ENCODE data around the gene WIPF1. TPM values are rescaled to one million over a fixed set of nuclear protein-coding genes. Genes with fewer than 3 reads are reported as not detected.

The WIPF1 gene
- polyA plus RNA-seq, 1 of the 3 experiments (the other 2 are of a cell fraction), result 56.7 TPM

GRCh38 chr2:174590928-174591648 is 6.5 kb downstream of the WIPF1 start:
- no peaks in the 10 kb centered on the region for H3K36me3 ChIP-seq (replicated peaks in 1 of 2; ENCODE audit: control insufficient read depth in 1 of 2, insufficient read depth in 2 of 2, low read length in 1 of 2)
- H3K27me3 ChIP-seq (ENCODE audit: insufficient read depth), result no peaks in the 10 kb centered on the region
- H3K9ac ChIP-seq, result no peak overlapping the region
- H3K4me2 ChIP-seq, result peak overlapping the region; percentile 35
- 42% methylated on average over 5 of the region's 5 CpGs for WGBS (ENCODE audit: low lambda C conversion rate)
- peaks cover 25% of the 10 kb centered on the region for H3F3A ChIP-seq (replicated peaks; ENCODE audit: insufficient read depth)
- H2AFZ ChIP-seq (ENCODE audit: low read depth), result no peak overlapping the region
- CTCF ChIA-PET, result interaction anchor here (0.6 to 4.2 kb wide), 6 partner anchors 13 to 141 kb away, joined by 3 to 35 read pairs (median 4); no protein-coding TSS in a partner anchor
- H4K20me1 ChIP-seq (ENCODE audit: insufficient read depth), result no peaks in the 10 kb centered on the region
- no peaks in the 10 kb centered on the region for H3K9me3 ChIP-seq
- no peak overlapping the region for H3K4me3 ChIP-seq (ENCODE audit: low read depth in 2 of 2, low read length in 1 of 2)
- POLR2A ChIA-PET, result no interaction called here
- H3K9me2 ChIP-seq, result no peaks in the 10 kb centered on the region
- peaks cover 50% of the 10 kb centered on the region for H3K79me2 ChIP-seq (ENCODE audit: insufficient read depth)
- TF ChIP-seq TEAD4 (IDR thresholded peaks at IDR 0.05; ENCODE audit: borderline replicate concordance, insufficient read depth), result peak; percentile 68
- peak; percentile 41; the same call in 1 of the 2 replicates for TF ChIP-seq FOSL2 (IDR thresholded peaks at IDR 0.05; ENCODE audit: borderline replicate concordance, low read depth)
- 0 out of 2 replicates have a peak, but pooled peaks have one; percentile 22 for TF ChIP-seq RXRA (IDR thresholded peaks at IDR 0.05; ENCODE audit: borderline replicate concordance, low read depth)
- TF ChIP-seq RCOR1 (IDR thresholded peaks at IDR 0.05; ENCODE audit: low read length), result no peak
- no peak for TF ChIP-seq EZH2phosphoT487 (IDR thresholded peaks at IDR 0.05; ENCODE audit: borderline replicate concordance, low read depth)
- no peak for TF ChIP-seq CHD2 (IDR thresholded peaks at IDR 0.05; ENCODE audit: low read length, partially characterized antibody)
- no peak for TF ChIP-seq NRF1 (IDR thresholded peaks at IDR 0.05; ENCODE audit: low read depth, low read length)
- TF ChIP-seq PBX3 (IDR thresholded peaks at IDR 0.05), result peak; percentile 60
- no peak for TF ChIP-seq SIN3A (IDR thresholded peaks at IDR 0.05; ENCODE audit: borderline replicate concordance, low read depth, low read length)
- TF ChIP-seq FOXJ3 (CRISPR knock-in tag; IDR thresholded peaks at IDR 0.05), result no peak
- peak; percentile 69; the same call in 1 of the 2 replicates for TF ChIP-seq NFIC (IDR thresholded peaks at IDR 0.05; ENCODE audit: borderline replicate concordance)
- no peak for TF ChIP-seq RFX5 (IDR thresholded peaks at IDR 0.05; ENCODE audit: low read length)
- no peak for TF ChIP-seq RAD21 (IDR thresholded peaks at IDR 0.05; ENCODE audit: low read length)
- peak; percentile 23; the same call in 1 of the 2 replicates for TF ChIP-seq MAX (IDR thresholded peaks at IDR 0.05; ENCODE audit: low read depth)
- peak; percentile 53 to 80 for TF ChIP-seq EP300 (IDR thresholded peaks at IDR 0.05; ENCODE audit: borderline replicate concordance in 1 of 2, low read depth in 1 of 2, low read length in 1 of 2)
- TF ChIP-seq POLR2AphosphoS5 (IDR thresholded peaks at IDR 0.05; ENCODE audit: low read depth, low read length), result peak; percentile 35; the same call in 1 of the 2 replicates
- peak; percentile 43; the same call in 1 of the 2 replicates for TF ChIP-seq MEF2A (IDR thresholded peaks at IDR 0.05; ENCODE audit: borderline replicate concordance, low read depth)
- TF ChIP-seq FOXM1 (IDR thresholded peaks at IDR 0.05; ENCODE audit: low read depth), result peak; percentile 90
- TF ChIP-seq SMC3 (IDR thresholded peaks at IDR 0.05; ENCODE audit: low read depth, low read length), result no peak
- TF ChIP-seq, protein P1, sequence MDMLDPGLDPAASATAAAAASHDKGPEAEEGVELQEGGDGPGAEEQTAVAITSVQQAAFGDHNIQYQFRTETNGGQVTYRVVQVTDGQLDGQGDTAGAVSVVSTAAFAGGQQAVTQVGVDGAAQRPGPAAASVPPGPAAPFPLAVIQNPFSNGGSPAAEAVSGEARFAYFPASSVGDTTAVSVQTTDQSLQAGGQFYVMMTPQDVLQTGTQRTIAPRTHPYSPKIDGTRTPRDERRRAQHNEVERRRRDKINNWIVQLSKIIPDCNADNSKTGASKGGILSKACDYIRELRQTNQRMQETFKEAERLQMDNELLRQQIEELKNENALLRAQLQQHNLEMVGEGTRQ (IDR thresholded peaks at IDR 0.05; ENCODE audit: borderline replicate concordance, low read depth, low read length), result no peak
- TF ChIP-seq REST (IDR thresholded peaks at IDR 0.05; ENCODE audit: low read depth, low read length), result no peak
- TF ChIP-seq, protein P2, sequence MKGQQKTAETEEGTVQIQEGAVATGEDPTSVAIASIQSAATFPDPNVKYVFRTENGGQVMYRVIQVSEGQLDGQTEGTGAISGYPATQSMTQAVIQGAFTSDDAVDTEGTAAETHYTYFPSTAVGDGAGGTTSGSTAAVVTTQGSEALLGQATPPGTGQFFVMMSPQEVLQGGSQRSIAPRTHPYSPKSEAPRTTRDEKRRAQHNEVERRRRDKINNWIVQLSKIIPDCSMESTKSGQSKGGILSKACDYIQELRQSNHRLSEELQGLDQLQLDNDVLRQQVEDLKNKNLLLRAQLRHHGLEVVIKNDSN (IDR thresholded peaks at IDR 0.05; ENCODE audit: borderline replicate concordance, low read depth), result no peak
- peak; percentile 52 for TF ChIP-seq TCF12 (IDR thresholded peaks at IDR 0.05)
- no peak for TF ChIP-seq TAF1 (IDR thresholded peaks at IDR 0.05; ENCODE audit: borderline replicate concordance, low read depth, low read length)
- peak; percentile 40 for TF ChIP-seq JUND (IDR thresholded peaks at IDR 0.05)
- DNase-seq, result no peak
- H3K4me1 ChIP-seq (ENCODE audit: control insufficient read depth in 1 of 2, insufficient read depth in 2 of 2, low read depth in 1 of 2, low read length in 1 of 2), result peaks cover 32 to 68% of the 10 kb centered on the region in 2 experiments
- peak overlapping the region; percentile 82 to 86 for H3K27ac ChIP-seq (ENCODE audit: low read depth in 2 of 2, low read length in 1 of 2)
